HUDEP-2 (cell line): ENCODE measurements around the gene EYS.

Experiments
- DNase-seq, 76 experiments: peaks; one replicate each; lab custom pipeline; 2025; ENCODE audit not compliant: unreplicated experiment in 76 of 76; lab: John Stamatoyannopoulos, UW

EYS gene

DNA sequence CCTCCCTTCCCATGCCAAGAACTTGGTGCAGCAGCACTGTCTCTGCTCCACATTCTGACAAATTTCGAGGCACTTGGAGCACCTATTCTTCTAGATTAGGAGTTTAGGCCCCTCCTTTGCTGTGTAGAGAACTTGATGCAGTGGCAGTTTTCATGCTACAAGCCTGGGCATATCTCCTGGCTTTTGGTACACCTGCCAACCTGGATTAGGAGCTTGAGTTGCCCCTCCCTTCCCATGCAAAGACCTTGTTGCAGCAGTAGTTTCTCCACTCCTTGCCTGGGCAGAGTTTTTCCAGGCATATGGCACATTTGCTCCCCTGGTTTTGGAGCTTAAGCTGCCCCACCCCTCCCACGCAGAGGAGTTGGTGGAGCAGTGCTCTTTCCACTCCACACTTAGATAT, 956.1 kb downstream of the EYS start:
- no peak for DNase-seq

DNA sequence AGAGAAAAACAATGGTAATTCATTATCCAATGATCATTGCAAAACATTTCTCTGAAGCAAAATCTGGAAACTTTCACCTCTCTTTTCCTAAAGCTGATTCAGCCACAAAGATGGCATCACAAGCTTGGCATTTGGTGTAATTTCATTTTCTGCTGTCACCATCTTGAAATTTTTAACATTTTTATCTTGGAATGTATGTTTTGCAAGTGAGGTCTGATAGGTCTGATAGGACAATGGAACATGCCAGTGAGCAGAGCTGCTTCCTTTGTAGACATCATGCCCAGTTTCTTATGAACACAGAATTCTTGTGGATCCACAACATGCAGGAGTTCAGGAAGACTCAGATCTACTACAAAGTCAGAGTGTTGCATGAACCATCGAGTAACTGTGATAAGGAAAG, 969.6 kb downstream of the EYS start:
- DNase-seq = no peak

DNA sequence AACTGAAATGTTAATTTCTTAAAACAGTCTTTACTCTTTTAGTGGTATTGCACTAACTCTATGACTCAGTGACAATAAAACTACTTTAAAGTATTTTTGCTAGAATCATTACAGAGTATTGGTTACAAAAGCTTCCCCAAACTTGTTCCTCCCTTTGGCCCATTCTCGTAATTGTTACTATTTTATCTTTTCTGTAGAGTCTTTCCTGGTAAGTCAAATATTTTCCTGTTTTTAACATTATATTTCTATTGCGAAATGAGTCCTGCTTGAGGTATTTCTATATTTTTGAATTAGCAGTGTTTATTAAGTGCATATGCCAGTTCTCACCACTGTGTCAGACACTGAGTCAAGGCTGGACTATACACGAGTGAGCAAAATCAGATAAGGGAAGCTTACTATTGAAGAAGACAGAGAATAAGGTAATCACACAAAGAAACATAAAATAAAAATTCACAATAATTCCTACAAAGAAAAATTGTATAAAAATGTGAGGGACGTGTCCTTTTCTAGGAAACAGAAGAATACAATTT, 970.5 kb downstream of the EYS start:
- DNase-seq = no peak

DNA sequence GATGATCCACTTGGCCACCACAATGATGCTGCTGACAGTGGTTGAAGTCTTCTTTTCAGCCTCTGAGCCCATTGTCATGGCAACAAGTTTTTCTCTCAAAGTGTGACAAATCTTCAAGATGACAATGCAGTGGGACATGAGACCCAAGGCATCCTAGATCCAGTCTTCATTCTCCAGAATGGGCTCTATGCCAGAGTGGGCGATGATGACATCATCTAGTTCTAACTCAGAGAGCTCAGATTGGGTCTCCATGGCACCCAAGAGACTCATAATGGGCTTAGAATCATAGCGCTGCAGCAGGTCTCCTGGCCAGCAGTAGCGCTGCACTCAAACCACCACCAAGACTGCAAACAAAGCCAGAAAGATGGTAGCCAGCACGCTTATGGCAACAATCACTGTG, 973.6 kb downstream of the EYS start:
- DNase-seq = no peak

DNA sequence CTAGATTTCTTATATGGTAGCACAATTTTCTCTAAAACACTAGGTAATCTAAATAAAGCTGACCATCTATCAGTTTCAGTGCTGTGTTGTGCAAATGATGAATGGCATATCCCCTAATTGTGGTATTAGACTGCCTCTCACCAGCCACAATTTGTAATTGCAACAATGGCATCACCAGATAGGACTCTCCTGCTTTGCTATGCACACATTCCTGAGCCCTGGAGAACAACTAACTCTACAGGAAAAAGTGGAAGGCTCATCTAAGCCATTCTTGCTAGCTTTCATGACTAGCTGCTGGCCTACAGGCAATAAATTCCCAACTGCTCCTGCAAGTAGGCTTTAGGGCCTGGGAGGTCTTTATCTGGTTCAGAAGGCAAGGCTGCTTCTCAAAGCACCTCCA, 974.1 kb downstream of the EYS start:
- DNase-seq = peak in 1 of 76 experiments; percentile 13

DNA sequence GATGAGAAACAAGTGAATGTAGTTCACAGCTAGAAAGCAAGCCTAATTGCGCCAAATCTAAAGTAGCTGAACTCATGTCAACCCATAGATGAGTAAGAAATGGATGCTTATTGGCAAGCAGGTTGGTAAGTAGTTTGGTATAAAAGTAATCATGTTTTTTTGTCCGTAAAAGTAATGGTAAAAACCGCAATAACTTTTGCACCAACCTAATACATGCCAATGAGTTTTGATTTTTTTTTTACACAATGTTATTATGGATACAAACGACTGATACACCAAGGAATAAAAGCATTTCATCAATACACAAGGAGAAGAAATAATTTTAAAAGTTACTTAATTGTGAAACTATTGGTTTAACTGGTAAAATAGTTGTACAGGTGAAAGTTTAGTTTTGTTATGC, 977.5 kb downstream of the EYS start:
- DNase-seq = no peak

DNA sequence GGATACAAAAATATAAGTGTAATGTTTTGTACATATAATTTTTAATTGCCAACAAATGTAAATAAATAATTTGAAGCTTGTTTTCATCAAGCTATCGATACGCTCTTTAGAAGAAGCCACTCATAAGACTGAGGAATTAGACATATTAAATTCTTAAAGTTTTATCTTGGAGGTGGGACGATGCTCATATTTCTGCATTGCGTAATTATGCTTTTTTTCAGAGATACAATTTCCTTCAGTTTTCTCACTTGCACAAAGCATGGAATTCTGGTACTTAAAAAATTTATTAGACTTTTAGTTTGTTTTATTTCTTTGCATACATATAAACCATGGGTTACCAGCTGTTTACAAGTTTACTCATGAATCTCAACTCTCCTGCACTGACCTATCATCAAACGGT, 980.0 kb downstream of the EYS start:
- DNase-seq = no peak

DNA sequence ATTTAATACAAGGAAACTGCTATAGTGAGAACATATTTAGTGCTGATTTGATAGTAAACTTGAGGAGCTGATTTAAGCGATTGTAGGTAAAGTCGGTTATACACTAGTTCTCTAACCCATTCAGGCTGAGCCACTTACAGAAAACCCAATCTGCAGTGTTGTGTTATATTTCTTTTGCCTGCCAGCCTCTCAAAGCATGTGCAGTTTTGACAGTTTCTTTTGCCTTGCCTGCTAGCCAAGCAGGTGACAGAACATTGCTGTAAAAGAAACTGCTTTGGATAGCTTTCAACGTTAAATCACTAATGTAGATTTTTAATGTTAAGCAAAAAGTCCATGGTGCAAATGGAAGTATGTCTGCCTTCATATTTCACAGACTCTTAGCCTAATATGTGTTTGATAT, 982.9 kb downstream of the EYS start:
- no peak for DNase-seq

DNA sequence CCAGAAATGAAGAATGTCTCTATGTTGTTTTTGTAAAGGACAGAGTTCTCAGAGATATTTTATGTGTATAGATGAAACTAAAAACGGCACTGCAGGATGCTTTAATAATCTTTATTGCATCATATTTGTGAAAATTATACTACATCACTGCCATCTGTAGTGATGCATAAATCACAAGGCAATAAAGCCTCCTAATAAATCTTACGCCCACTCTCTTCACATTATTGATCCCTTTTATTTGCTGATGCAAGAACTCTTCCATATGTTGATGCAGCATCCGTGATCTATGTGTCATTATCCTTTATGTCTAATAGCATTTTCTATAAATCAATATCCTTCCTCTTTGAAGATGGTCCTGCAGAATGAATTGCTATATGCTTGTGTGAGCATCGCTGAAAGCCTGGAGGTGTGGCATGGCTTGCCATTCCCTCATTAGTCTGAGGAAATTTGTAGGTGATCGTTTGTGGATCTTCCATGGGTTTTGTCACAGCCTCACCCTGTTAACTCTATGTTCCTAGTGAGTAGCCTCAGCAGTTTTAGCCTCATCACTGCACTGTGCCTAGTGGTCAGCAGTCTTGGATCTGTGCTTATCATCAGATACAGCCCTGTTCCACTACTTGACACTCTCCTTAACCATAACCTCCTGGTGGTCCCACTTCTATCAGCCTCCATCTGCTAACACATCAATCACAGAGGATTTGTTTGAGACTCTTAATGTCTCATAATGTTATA, 983.5 kb downstream of the EYS start:
- no peak for DNase-seq

DNA sequence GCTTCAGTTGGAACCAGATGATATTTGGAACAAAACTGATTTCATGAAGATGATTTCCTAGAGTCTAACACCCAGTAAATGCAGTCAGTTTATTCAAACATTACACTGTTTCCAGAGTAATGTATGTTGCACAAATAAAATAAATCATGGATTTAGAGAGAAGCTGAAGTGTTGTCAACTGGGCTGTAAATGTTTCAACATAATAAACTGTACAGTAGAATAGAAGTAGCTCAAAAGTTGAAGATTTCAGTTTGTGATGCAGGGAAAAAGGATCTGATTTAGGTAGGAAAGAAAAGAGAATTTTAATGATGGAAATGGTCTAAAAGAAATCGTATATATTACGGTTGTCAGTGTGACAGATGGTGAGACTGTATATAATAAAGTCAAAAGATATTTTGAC, 985.2 kb downstream of the EYS start:
- no peak for DNase-seq

DNA sequence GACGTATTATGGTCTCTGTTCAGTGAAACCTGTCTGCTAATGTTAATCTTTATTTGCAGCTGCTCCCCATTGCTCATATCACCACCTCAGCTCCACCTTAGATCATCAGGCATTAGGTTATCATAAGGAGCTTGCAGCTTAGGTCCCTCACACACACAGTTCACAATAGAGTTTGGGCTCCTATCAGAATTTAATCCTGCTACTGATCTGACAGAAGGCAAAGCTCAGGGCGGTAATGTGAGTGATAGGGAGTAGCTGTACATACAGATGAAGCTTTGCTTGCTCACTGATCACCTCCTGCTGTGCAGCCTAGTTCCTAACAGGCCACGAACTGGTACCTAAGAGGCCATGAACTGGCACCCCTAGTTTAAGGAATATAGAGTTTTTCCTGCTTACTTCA, 989.7 kb downstream of the EYS start:
- DNase-seq = no peak

DNA sequence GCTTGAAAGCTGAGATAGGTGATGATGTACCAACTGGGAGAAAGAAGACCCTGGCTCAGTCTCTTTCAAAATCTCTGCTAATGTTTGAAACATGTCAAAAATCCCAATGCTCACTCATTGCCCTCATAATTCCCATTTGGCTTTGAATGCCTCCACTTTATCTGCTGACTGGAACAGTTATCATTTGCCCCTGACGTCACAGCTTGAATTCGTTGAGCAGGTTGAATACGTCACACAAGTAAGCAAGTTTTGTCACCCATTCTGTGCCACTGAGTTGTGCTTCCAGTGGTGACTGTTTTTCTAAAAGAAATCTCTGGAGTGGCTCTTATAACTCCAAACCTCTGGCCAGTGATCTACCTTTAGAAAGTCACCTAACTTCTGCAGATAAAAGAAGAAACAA, 991.4 kb downstream of the EYS start:
- DNase-seq = no peak

DNA sequence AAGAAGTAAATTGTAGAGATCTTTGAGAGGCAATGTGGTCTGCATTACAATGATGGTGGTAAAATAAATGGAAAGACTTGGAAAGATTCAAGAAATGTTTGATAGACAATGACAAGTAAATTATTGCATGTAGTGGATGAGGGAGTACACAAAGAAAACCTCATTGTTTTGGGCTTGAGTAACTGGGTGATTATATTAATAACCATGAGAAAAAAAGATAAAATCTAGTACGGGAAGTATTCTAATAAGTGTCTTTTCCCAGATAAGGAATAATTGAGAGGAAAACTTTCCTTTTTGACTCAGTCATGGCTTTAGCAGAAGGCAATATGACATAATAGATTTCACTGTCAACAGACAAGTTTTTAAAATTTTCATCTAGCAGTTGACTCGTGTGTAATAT, 993.0 kb downstream of the EYS start:
- DNase-seq = no peak

DNA sequence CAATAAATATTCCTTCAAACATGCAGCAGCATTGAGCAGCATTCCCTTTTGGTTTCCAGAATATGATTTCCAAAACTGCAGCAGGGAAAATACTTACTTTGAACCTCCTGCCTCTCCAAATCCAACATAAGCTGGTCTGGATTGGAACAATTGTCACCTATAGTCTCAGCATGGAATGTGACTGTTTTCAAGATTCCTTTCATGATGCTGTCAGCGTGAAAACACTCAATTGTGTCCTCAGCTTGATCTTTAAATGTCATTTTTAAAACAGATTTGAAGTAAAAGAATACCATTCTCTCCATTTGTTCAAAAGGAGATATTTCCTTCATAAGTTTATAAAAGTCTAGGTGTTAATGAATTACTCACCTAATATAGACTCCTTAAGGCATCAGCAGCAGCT, 993.9 kb downstream of the EYS start:
- no peak for DNase-seq

DNA sequence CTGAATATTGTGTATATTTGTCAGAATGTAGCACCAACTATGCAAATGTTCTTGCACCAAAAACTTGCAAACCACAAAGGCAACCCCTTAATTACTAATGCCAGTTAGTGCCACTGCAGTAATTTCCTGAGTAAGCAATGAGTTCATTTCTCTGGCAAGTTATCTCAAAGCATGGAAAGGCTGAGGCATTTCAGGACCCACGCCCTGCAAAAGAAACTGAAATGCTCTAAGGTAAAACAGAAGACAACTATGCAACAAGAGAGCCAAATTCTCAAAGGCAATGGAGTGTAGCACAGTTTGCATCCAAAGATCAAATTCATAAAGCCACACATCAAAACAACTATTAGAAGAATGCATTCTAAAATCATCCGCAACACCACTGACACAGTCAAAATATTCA, 994.4 kb downstream of the EYS start:
- no peak for DNase-seq

DNA sequence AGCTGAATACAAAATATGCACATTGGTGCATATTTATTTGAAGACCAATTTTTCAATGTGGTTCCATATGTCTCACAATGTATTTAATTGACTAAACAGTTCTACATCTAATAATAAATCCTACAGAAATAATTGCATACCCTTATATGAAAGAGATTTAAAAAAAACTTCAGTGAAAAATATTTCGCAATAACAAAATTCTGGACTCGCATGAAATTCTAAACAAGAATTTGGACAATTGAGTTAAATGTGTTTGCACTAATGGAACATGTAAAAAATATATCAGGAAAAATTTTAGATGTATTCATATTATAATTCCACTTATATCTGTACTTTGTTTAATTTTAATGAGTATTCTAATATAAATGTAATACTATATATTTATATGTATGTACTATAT, 1003.1 kb downstream of the EYS start:
- DNase-seq = no peak

DNA sequence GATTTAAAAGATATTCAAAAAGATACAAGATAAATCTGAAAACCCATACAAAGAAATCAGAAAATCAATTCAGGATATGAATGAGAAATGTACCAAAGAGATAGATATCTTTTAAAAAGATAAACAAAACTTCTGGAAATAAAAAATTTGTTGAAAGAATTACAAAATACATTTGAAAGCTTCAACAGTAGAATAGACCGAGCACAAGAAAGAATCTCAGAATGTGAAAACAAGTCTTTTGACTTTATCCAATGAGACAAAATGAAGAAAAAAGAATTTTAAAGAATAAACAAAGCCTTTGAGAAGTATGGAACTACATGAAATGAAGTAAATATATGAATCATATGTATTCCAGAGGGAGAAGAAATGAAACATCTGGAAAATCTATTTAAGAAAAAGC, 1011.0 kb downstream of the EYS start:
- no peak for DNase-seq

DNA sequence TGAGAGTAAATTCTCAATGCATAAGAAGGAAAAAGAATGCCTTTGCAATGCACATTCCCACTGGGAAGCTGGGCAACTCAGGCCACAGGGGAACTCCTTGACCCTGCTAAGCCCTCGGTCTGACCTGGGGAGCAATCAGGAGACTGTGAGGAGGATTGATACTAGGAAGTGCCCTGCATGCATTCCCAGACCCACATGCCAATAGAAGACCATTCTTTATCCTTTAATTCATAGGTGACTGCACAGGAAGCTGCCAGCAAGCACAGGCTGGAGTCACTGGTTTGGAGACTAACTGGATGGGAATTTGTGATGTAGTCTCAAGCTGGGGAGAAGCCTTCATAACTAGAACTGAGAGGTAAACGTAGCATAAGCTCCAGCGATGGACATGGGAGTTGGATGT, 1012.7 kb downstream of the EYS start:
- no peak for DNase-seq

DNA sequence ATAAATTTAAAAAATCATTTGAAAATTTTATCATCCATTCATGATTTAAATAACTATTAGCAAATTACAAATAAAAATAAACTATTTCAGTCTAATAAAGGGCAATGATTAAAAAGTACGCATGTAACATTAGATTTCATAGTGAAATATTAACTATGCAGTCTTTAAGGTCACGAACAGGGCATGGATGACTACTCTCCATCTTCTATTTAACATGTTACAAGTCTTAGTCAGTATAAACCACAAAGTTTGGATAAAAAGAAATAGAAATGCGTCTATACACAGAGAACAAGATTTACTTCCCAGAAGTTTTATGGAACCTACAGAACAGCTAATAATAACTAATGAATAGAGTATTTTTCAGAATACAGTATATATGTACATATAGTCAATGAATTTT, 1016.0 kb downstream of the EYS start:
- no peak for DNase-seq

DNA sequence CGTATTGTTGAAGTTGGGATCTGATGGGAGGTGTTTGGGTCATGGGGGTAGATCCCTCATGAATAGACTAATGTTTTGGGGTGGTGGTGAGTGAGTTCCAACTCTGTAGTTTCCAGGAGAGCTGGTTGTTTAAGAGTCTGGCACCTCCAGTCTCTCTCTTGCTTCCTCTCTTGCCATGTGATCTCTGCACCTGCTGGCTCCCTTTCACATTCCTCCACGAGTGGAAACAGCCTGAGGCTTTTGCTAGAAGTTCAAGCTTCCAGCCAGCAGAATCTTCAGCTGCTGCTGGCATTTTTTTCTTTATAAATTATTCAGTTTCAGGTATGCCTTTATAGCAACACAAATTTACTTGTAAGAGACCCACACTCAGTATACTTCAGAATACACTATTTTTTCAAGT, 1021.6 kb downstream of the EYS start:
- no peak for DNase-seq

DNA sequence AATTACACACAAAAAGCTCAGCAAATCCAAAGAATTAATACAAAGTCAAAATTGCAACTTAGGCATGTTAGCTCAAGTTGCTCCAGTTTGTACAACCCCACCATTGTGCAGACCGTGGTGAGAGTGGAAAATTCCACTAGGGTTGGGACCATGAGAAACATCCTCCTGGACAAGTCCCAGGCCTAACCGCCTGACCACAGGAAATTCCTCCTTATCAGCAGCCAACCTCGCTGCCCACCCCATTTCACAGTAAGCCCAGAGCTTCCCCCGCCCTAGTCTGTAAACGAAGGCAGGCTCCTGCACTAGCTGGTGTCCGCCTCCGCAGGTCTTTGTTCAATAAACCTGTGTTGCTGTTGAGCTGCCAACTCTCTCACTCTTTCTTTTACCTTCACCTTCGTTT, 1023.3 kb downstream of the EYS start:
- DNase-seq = peak in 14 of 76 experiments; percentile 10 to 62 (median 32)

DNA sequence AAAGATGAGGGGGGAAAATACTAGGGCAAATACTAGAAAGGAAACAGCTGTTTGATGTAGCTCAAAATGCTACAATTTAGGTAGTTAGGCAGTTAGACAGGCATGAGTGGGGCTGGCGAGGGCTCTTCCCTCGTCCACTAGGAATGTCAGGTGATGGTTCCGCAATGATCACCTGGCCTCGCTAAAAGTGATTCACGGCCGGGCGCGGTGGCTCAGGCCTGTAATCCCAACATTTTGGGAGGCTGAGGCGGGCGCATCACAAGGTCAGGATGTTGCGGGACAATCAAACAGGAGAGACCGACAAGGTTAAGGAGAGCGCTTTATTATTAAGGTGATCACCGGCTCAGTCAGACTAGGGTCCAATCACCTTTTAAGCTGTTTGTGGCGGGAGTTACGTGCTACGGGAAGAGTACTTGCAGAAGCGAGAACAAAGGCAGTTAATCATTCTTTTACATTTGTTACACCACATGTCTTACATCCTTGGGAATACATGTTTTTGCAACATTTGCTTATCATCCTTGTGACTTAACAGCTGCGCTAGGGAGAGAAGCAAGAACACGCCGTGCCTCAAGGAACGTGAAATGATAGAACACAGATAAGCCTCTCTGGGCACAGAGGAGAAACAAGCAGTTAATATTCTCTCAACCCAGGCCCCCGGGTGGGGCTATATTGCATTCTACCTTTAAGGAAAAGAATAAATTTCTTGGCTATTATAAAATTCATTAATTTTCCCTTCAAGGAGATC, 1025.4 kb downstream of the EYS start:
- DNase-seq = no peak
